Activated T-cell treated with anti-CD3 and anti-CD28 coated beads, Interleukin-2, amount 50 U/mL, for 48 hours (primary cell): ENCODE results near the gene HOXA3.

Experiments
- DNase-seq, 2 experiments: peaks; one replicate each; pipeline ENCODE4 v3.0.0-alpha.2; 2020

HOXA3 gene

GRCh38 chr7:27125986-27126394 lies 26.4 kb downstream of the HOXA3 start:
- no peak for DNase-seq

DNA sequence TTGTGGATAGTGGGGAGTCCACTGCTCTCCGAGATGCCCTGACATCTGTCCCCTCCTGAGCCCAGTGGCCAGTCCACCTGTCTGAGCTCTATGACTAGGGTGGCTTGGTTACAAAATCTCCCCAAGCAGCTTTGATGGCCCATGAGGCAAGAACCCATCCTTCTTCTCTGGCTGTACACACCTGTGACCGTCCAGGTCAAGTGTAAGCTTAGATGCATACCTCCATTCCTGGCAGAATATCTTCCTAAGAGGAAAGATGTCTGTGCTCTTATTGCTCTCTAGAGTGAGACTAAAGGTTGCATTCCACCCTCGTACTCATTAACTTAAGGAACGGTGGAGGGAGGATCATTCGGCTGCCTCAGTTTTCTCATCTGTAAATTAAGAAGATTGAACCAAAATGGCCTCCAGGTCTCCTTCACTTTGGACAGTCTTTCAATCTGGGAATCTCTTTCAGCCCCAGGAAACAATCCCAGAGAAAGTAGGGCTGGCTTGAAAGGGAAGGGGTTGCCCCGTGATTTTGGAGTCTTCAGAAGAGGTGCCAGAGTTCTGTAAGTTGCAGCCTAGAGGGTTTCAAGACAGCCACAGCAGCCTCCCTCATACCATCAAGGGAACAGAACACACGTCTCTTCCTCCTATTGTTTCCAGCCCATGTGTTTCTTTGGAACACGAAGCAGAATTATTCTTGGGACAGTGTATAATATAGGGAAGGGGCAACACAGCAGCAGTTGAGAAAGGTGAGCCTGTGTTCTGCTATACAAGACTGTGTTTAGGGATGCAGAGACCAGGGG lies 27.3 kb downstream of the HOXA3 start:
- DNase-seq, result no peak

DNA sequence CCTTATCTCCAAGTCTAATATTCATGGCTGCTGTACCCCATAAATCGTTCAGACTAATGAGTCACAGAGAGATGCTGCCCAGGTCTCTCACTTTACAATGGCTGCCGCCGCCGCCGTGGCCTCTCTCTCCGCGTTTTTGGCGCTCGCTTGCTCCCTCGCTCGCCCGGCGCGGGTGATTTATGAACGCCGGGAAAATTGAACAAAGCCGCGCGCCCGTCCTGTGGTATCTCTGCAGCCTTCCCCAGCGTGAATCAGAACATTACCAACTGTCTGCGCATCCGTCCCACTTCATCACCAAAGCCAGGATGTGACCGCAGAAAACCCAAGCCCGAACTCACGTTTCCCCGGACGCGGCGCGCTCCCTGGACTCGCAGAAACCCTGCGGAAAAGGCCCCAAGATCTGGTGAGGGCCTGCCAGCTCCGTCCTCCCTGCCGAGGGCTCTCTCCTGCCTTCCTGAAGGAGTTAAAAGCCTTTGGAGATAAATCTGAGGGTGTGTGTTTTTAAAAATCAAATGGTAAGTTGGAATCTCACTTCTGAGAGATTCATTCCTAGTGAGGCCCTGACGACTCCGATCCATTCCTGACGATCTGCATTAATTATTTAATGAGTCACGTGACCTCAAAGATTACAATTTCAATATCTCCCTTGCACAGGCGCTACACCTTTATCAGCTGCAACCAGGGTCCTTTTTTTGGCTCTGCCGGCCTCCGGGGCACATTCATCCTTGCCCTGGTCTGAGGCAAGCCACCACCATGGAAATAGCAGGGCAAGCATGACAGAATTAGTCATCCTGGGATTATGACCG lies 28.1 kb downstream of the HOXA3 start:
- no peak for DNase-seq

GRCh38 chr7:27123477-27124053 lies 28.8 kb downstream of the HOXA3 start:
- DNase-seq, result no peak

- DNase-seq, result no peak
These were observed 29.3 kb downstream of the HOXA3 start for GRCh38 chr7:27123007-27123476.

DNA sequence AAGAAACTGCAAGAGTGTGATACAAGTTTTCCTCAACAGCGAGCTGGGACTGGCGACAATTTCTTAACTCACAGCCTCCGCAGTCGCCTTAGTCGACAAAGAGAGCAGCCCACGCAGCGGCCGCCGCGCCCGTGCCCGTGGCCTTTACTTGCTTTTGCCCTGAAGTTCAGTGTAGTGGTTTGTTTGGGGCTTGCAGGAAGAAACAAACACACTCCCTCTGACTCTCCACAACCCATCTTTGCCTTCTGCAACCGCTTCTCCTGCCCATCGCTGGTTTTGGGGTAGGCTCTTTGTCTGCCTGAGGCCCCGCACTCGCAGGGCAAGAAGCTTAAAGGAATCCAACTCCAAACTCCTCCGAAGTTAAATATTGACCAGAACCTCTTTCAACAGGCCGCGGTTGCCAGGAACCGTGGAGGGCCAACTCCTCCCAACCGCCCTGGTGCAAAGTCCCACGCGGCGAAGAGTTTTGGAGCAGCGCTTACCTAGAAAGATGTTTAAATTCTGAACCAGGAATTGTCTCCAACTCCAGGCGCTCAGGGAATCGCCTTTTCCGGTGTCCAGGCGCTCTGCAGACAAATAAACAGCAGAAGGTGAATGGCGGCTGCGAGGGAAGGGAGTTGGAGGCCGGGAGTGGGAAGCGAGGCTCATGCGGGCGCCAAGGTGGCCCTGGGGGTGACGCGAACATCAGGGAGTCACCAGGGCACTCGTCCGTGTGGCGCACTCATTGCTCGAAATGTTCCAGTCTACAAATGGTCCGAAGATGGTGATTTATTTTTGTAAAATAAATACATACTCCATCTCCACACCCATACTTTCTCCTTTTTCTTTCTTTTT lies 30.1 kb downstream of the HOXA3 start:
- no peak for DNase-seq

- DNase-seq, result no peak
These were observed 30.7 kb downstream of the HOXA3 start for GRCh38 chr7:27121684-27122076.

DNA sequence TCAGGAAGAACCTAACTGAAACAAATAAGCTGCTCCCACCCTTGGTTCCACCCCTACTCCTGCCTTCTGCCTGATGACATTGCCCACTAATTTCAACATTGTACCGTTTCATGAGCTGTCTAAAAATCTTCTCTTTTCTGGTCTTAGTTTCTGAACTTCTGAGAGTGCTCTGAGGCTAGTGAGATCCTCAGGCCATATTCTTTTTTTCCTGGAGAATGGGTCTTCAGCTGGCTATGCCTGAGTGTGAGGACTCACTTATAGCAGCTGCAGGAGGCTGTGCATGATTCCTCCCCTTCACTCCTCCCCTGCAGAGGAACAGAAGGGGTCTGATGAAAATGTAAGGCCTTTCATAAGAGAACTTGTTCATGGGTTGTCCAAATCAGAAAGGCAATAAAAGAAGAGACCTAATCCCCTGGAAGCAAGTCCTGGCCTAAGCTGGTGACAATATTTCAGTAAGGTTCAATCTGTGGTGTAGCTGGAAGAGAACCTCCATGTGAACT lies 32.9 kb downstream of the HOXA3 start:
- DNase-seq, result no peak

GRCh38 chr7:27118580-27118979 lies 33.8 kb downstream of the HOXA3 start:
- DNase-seq, result no peak

DNA sequence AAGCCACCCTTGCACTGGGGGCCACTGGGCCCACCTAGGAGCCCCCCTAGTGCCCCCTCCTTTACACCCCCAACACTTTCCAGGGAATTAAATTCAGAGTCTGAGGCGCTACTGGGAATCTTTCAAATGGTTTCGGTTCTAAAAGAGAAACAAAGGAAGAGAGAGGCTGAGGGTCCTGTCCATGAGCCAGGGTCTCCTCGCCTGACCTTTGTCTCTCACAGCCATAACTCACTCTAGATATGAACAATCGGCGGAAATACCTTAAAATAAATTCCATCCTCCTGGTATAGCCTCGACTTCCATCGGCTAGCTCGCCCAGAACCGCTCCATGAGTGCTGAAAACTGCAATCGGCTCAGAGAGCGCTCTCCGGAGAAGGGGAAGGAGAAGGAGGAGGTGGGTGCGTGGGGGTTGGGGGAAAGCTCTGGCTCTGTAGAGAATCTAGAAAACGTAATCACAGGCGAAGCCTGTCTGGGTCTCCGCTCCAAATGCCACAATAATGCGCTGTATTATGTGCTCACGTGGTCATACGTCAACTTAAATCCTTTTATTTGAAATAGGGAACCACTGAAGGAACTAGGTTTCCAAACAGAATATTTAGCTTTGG lies 34.4 kb downstream of the HOXA3 start:
- no peak for DNase-seq

DNA sequence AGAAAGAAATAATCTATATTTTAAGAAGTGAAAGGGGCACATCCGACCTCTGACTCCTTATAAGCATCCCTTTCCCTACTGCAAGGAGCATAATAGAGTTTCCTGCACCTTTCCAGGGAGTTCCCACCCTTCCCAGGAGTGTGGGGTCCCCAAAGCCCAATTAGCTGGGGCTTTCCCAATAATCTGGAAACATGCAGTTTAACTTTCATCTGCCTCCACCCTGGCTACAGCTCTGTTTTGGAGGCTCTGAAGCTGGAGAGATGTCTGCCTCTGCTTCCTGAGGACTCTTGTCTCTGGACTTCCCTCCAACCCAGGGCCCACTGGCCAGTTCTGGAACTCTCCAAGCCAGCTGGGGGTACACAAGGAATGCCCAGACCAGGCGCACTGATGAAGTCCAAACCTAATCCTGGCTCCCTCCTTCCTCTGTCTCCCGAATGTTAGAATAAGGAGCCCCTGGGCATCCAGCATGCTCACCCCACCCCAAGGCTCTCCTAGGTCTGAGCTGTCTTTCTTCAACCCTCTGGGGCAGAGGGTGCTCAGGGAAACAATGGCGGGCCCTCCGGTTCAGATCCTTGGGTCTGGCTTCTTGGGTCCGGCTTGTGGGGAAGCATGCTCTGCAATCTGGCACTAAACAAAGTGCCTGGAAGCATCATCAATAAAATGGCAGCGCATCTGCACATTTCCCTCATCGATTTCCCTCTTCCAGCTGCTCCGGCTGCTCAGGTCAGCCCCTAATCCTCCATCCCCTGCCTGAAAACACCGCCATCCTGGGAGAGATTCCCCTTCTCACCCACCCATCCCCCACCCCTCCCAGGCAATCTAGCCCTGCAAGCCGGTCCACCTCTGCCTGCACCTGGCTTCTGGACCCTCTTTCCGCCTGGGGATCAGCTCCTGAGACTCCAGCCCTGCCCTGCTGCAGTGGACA lies 35.2 kb downstream of the HOXA3 start:
- no peak for DNase-seq

DNA sequence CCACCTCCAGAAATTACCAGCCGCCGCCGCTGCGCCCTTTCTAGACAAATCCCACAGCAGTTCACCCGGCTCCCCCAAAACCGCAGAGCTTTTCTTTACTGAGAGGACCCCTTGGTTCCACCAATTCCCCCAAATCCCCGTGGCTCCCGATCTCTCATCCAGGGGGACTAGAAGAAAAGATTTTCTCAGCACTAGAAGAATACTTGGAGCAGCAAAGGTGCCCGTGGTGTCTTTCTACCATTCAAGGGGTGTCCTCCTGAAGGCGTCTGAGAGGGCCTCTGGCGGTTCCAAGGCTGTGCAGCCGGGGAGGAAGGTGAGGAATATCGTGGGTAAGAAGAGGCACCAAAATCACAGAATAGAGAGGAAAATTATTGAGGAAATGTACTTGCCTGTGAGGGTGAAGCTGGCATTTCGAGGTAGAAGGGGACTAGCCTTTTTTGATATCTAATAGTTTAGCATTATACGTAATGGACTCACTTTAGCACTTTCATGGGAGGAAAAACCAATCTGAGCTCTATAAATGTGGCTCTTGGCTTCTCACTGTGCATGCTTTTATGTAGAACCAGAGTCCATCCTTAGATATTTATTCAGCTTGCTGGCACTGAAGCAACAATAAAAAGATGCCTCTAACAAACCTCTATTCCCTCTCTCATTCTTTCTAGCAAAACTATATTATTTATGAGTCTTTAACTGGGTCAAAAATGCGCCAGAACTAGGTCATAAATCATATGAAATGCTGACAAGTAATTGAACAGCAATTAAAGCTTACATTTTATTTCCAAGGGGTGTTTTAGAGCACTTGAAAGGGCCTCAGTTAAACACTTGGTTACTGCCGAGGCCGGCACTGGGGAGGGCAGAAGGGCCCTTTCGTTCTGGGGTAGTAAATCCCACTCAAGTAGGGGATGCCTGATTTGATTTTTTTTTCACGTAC lies 36.1 kb downstream of the HOXA3 start:
- DNase-seq, result no peak

DNA sequence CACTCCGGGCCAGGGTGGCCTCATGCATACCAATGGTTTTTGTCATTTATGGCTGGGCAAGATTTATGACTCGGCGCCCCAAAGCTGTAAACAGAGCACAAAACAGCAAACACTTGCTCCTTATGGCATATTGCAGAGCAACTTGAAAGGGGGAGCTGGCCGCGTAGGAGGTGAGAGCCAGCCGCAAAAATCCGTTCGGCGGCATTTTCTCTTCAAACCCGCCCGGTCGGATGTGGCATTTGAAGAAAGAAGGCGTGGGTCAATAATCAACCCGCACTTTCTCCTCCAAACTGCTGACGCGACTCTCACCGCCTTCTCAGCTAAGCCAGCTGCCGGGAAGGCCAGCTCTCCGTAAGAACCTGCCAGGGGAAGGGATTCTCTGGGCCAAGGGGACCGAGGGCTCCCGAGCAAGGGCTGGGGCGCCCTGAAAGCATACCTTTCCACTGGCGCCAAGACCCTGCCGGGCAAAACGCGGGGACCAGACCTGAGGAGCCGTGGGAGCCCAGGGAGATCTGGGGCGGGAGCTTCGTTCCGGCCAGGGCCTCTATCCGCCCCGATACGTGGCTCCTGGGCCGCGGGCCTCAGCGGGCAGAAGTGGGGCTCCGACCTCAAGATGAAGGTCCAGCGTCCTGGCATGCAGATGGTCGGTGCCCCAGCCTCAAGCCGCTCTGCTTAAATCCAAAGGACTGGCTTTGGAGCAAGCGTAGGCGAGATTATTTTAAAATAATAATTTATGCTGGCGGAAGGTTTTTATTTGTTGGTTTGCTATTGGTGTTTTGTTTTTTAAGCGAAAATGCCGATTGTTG lies 37.0 kb downstream of the HOXA3 start:
- no peak for DNase-seq

GRCh38 chr7:27114881-27115220 lies 37.5 kb downstream of the HOXA3 start:
- no peak for DNase-seq

DNA sequence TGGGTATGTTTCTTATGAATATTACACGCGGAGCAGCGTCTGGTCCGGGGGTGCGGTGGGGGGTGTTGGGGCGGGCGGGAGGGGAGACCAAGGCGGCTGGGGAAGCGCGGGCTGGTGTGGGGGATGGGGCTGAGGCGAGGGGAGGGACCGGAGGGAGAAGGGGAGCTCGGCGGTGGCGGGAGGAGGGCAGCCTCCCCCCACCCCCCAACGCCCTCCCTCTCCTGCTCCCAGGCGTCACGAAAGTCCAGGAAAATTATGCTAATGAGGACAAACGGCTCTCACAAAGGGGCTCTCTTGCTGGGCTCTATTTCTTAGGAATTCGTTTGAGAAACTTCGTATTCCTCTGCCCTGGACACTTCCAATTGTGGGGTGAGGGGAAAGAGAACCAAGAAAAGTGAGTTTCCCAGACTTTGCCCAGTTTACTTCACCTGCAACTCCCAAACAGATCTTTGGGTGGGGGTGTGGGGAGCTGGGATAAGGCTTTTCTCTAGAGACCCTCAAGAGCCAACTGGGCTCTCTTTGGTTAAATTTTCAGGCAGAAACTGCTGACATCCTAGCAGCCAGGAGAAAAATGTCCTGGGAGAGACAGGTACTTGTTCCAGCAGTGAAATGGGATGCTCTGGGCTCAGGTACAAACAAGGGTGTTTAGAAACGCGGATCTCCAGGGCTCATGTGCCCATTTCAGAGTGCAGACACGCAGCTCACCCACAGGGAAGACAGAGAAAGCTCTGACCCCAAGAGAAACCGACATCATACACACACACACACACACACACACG lies 38.2 kb downstream of the HOXA3 start:
- no peak for DNase-seq

- no peak for DNase-seq
These were observed 39.1 kb downstream of the HOXA3 start for GRCh38 chr7:27112955-27113949.

DNA sequence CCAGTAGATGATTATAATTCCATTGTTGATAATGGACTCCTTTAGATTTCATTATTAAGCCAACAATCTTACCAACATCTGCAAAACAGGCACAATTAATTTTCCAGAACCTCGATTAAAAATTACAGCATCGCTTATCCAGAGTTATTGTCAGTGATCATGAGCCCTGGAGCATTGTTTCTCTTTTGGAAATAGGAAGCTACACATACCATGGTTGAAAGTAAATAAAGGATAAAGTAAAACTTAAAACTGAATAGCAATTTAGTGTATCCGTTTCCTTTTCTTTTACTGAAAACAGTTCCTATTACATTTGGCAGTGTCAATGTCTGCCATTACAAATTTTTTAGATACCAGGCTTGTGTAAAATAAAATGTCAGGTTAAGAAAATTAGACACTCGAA lies 40.0 kb downstream of the HOXA3 start:
- no peak for DNase-seq
